A549 (cell line): Measurements from ENCODE around the gene TRIM74.
"Not testable (repeated sequence)": the region's sequence is repeated elsewhere in the genome, so short reads cannot be mapped to it uniquely, and the experiment has no call there.

Experiments
- BHLHE40 ChIP-seq: IDR thresholded peaks from 2 replicates; pipeline ENCODE4 v1.6.1; 2012; ENCODE audit warnings: low read depth, low read length, inconsistent platforms
- CHD2 ChIP-seq: fragments of 150-350 bp; IDR thresholded peaks from 2 replicates; pipeline ENCODE4 v1.6.1; 2014; ENCODE audit warnings: low read length; ENCODE audit not compliant: partially characterized antibody
- CTCF ChIP-seq: fragments of >200 bp; sonication (Bioruptor Twin); formaldehyde crosslinking; IDR thresholded peaks from 3 replicates; pipeline ENCODE4 v1.5.1; 2016
- ELK1 ChIP-seq: fragments of 150-350 bp; IDR thresholded peaks from 2 replicates; pipeline ENCODE4 v1.6.1; 2014; ENCODE audit warnings: low read depth, mild to moderate bottlenecking, low read length
- HDAC2 ChIP-seq: fragments of 200-600 bp; sonication (generic); IDR thresholded peaks from 2 replicates; pipeline ENCODE4 v1.6.1; 2016
- POLR2A ChIP-seq: IDR thresholded peaks from 2 replicates; pipeline ENCODE4 v1.6.1; 2012; ENCODE audit warnings: mild to moderate bottlenecking, low read length
- POLR2AphosphoS2 ChIP-seq: conservative IDR thresholded peaks from 2 replicates; pipeline ENCODE4 v1.6.1; 2012; ENCODE audit warnings: low read length, improper control_type of control experiment, inconsistent platforms
- RAD21 ChIP-seq, 2 experiments: fragments of >200 bp in 1 of 2; sonication (Bioruptor Twin) in 1 of 2; formaldehyde crosslinking in 1 of 2; IDR thresholded peaks in 1 of 2; conservative IDR thresholded peaks in 1 of 2; 2 replicates in 1 of 2; 3 replicates in 1 of 2; pipeline ENCODE4 v1.6.1; 2012 to 2018; ENCODE audit warnings: inconsistent platforms in 1 of 2
- REST ChIP-seq: fragments of 200-600 bp; sonication (generic); IDR thresholded peaks from 2 replicates; pipeline ENCODE4 v1.6.1; 2016; ENCODE audit warnings: antibody characterized with exemption, mild to moderate bottlenecking, moderate library complexity

- not testable (repeated sequence) for TF ChIP-seq CTCF; RAD21 (conservative IDR thresholded peaks at IDR 0.05 in 1 of 2, IDR thresholded peaks at IDR 0.05 in 1 of 2); POLR2A; POLR2AphosphoS2; REST; HDAC2; BHLHE40; ELK1; CHD2
These were observed 41.0 kb downstream of the TRIM74 start for GRCh38 chr7:72928216-72928615.
